SKM-1 treated with dmso at 0.1 percent for 144 hours (cell line): Measurements from ENCODE around the gene THSD8.

Source experiments
- DNase-seq: peaks from one replicate; lab custom pipeline; 2025; ENCODE audit not compliant: unreplicated experiment; lab: John Stamatoyannopoulos, UW

Gene THSD8

GRCh38 chr19:12801466-12802266 lies at the start of gene THSD8, which contains the start of gene PRDX2:
Gene THSD8, plus strand, starts transcription at chr19:12802069. Its CDS starts 3 bp downstream, at chr19:12802072.
Gene PRDX2, minus strand, starts transcription at chr19:12801800. Its CDS starts 539 bp downstream, at chr19:12801261.
- DNase-seq = peak; percentile 69

DNA sequence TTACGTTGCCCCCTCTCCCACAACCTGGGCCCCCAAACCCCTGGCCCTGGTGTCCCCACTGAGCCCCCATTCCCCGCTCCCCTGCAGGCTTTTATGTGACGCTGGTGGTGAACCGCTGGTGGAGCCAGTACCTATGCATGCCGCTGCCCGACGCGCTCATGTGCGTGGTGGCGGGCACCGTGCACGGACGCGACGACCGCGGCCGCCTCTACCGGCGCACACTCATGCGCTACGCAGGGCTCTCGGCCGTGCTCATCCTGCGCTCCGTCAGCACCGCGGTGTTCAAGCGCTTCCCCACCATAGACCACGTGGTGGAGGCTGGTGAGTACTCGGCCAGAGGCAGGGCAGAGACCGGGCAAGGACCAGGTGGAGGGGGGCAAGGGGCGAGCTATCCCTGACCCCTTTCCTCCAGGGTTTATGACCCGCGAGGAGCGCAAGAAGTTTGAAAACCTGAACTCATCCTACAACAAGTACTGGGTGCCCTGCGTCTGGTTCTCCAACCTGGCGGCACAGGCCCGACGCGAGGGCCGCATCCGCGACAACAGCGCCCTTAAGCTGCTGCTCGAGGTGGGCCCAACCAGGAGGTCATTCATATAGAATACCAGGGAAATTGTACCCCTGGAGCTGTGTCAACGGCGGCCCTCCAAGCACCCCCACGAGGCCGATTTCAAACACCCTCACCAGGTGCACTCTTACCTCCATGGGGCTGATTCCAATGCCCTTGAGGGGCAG lies 47.2 kb upstream of the THSD8 start:
- no peak for DNase-seq

DNA sequence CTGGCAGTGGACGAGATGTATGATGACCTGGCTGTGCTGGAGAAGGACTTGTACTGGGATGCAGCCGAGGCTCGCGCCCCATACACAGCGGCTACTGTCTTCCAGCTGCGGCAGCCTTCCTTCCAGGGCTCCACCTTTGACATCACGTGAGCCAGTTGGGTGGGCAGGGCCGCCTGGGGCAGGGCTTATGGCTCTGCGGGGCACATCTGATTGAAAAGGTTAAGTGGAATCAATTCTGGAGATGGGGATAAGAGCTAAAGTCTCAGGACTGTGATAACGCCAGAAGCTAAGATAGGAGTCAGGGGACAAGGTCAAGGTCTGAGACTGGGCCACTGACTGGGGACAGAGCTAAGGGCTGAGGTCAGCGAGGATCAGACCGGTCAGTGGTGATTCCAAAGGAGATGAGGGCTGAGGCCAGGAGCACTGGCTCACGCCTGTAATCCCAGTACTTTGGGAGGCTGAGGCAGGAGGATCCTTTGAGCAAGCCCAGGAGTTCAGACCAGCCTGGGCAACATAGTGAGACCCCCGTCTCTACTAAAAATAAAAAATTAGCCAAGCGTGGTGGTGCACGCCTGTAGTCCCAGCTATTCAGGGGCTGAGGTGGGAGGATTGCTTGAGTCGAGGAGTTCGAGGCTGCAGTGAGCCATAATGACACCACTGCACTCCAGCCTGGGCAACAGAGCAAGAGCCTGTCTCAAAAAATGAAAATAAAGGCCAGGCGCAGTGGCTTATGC lies 45.6 kb upstream of the THSD8 start:
- no peak for DNase-seq

GRCh38 chr19:12757544-12758274 lies 44.2 kb upstream of the THSD8 start:
- peak; percentile 59 for DNase-seq

- no peak for DNase-seq
Measured at GRCh38 chr19:12759686-12760085, 42.2 kb upstream of the THSD8 start.

DNA sequence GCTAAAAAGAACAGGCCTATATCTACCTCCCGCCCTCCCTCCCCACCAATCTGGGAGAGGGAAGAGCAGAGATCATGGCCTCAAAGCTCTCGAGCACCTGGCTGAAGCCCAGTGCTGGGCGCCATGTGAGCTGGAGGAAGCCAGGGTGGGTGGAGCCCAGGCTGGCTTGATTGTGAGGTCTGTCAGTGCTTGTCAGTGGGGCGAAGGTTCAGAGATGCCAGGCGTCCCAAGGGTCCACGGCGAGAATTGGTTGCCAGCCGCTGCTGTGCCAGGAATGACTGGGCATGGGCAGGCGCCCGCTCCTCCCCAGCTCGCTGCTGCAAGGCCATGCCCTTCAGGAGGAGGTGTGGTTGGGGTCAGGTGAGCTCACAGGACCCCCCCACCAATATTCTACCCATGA lies 38.8 kb upstream of the THSD8 start:
- no peak for DNase-seq

DNA sequence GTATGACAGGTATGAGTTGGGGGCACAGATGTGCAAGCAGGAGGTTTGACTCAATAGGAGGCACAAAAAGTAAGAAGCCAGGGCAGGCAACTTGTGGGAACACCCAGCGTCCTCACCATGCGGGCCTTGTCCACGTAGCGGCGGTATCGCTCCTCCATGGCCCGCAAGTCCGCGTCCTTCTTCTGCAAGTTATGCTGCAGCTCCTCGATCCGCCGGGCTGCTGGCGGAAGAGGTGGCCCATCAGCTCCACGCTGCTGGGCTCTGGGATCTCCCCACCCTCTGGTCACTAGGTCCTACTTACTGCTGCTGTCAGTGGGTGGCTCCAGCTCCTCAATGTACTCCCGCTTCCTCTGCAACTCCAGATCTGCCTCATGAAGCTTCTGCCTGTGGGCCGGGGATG lies 37.2 kb upstream of the THSD8 start:
- no peak for DNase-seq

DNA sequence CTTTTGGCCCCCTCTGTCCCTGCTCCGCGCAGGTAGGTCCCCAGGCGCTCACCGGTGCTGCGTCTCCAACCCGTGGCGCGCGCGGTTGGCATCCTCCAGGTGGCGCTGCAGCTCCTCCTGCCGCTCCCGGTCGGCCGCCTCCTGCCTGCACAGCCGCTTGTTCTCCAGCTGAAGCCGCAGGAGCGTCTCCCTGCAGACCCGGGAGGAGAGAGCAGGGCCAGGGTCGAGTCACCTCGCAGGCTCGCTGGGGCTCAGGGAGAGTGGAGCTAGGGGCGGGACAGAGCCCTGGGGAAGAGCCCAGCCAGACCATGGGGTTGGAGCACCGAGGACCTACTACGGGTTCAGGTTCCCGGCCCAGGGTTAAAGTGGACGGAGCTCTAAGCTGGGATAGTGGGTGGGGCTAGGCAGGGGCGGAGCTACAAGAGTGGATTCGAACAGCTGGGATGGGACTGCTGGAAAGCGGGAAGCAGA lies 35.8 kb upstream of the THSD8 start:
- DNase-seq = peak; percentile 81

GRCh38 chr19:12767150-12767549 lies 34.7 kb upstream of the THSD8 start:
- no peak for DNase-seq

DNA sequence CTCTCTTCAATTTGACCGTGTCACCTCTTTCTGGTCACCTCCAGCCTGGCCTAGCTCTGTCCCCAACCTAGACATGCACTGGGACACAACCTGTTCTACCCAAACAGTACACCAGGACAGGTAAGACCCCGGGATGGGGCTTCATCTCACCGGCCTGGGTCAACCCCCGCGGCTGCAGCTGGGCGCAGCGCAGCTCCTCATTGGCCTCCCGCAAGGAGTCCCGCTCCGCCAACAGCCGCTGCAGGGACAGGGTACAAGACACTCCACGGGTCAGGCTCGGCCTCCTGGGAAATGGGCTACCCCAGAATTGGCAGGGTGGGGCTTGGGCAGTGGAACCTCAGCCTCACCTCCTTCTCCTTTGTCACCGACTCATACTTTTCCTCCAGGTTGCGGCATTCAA lies 34.2 kb upstream of the THSD8 start:
- DNase-seq = no peak

- DNase-seq = no peak
Measured at GRCh38 chr19:12769689-12770088, 32.2 kb upstream of the THSD8 start.

GRCh38 chr19:12770922-12771321 lies 30.9 kb upstream of the THSD8 start:
- no peak for DNase-seq

DNA sequence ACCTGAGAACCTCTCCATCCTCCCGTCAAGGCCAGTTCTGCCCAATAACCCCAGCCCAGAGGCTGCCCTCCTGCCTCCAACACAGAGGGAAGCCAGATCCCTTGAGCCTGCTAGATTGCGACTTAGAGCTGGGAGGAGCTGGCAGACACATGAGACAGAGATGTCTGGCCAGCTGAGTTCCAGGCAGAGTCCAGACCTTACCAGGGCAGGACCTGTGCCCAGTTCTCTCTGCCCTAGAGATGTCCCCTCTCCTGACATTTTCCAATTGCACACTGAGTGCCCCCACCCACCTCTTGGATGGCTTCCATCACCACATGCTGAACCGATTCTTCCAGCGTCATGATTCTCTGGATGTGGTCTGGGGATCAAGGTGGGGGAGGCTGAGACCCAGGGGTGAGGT lies 29.5 kb upstream of the THSD8 start:
- no peak for DNase-seq

- no peak for DNase-seq
Measured at GRCh38 chr19:12773571-12773970, 28.3 kb upstream of the THSD8 start.

DNA sequence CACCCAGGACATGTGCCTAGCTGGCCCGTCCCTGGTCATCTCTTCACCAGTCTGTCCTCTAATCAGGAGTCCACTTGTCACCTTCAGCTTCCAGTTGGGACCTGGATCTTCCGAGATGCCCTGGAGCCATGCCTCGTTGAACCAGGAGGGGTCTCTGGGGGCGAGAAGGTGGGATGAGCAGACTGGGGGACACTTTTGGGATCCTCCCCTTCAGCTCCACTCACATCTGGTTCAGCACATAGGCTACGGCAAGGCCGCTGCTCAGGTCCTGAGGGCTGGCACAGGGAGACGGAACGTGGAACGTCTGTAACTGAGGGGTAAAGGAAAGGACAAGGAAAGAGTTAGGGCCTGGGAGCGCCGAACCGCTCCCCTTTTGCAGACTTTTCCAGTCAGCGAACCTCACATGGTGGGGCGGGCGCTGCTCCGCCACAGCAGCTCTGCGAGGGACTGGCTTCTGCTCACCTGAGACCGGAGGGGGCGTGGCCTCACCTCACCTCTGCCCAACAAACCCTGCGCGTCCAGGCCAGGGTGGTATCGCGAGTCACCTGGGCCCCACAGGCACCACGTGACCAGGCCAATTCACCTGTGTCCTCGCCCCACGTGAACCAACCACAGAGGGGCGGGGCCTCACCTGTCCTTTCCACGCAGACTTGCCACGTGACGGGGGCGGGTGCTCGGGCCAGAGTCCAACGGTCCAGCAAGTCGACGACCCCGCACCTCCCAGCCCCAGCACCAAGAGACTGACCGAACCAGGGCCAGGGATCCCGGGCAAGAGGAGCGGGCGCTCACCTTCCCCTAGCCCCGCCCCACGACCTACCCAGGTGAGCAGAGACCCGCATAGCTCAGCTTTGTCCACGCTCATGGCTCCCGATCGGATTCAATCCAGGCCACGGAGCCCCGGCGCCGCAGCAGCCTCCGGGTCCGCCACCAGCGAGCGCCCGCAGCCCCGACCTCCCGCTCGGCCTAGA lies 27.0 kb upstream of the THSD8 start, which contains the start of gene HOOK2:
TSS of gene HOOK2 (minus strand) at position 965 of the 968 bp plus-strand sequence. CDS start at position 862, 103 bp downstream.
- DNase-seq = no peak

GRCh38 chr19:12777217-12778016 lies 24.5 kb upstream of the THSD8 start:
- DNase-seq = peak; percentile 63

DNA sequence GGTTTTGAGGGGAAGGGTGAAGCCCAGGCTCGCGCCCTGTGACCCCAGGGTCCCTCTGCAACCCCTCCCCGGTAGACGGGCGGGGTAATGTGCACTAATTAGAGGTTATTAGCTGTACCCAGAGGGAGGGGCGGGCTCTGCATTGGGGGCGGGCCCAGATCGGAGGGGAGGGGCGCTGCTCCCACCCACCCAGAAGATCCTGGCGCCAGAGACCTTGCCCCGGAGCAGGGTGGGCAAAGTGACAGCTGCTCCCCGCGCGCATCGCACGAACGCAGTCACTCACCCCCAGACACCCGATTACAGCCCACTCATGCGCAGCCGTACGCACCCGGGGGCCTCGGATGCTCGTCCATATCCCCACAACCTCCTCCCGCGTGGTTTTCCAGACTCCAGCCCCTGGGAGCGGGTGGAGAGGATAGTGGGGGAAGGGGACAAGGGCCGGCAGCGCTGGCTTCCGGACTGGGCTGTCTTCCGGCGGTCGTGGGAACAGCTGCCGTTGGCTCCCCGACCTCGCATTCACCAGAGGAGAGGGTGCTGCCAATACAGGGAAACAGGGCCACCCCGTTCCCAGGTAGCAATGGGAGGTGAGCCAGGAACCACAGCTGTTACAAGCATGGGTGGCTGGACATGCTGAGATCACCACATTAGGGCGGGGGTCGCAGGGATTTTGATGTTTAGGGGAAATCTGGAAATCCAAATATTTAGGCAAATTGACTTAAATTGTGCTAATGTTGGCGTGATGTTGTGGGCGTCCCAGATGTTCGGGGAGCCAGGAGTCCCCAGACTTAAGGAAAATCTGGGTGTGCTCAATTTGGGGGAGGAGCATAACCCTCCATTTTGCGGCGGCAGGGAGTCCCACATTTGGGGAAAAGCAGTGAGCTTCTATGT lies 23.6 kb upstream of the THSD8 start:
- DNase-seq = no peak

- DNase-seq = no peak
Measured at GRCh38 chr19:12778905-12779161, 23.0 kb upstream of the THSD8 start.
